Esophagus squamous epithelium (tissue), 4 donors: ENCODE measurements around the gene GDI2.

ENCODE experiments used
- CTCF ChIP-seq, 6 experiments: fragments of 450-650 bp in 4 of 6; fragments of 200-600 bp in 2 of 6; sonication (generic) in 2 of 6; IDR thresholded peaks; one replicate each; pipeline ENCODE4 v1.5.1; 2016 to 2019; ENCODE audit warnings: antibody characterized with exemption in 6 of 6, mild to moderate bottlenecking in 4 of 6, moderate library complexity in 4 of 6
- POLR2A ChIP-seq, 4 donors: fragments of 450-650 bp; IDR thresholded peaks; one replicate each; pipeline ENCODE4 v1.6.1; 2017; ENCODE audit warnings: antibody characterized with exemption in 4 of 4, mild to moderate bottlenecking in 4 of 4, moderate library complexity in 3 of 4

- TF ChIP-seq CTCF (IDR thresholded peaks at IDR 0.05) = no peak
- no peak for TF ChIP-seq POLR2A (IDR thresholded peaks at IDR 0.05)
These were observed 28.7 kb upstream of the GDI2 start for GRCh38 chr10:5841965-5842364.
